Uterus (tissue), 2 donors: ENCODE results near the gene LAMB4.

ENCODE experiments used
- CTCF ChIP-seq, 4 experiments: fragments of 200-600 bp in 2 of 4; fragments of 450-650 bp in 2 of 4; sonication (generic) in 2 of 4; IDR thresholded peaks; one replicate each; pipeline ENCODE4 v1.5.1; 2016 to 2019; ENCODE audit warnings: antibody characterized with exemption in 4 of 4, mild to moderate bottlenecking in 2 of 4, moderate library complexity in 1 of 4
- POLR2A ChIP-seq, 2 donors: fragments of 450-650 bp; IDR thresholded peaks; one replicate each; pipeline ENCODE4 v1.6.1; 2016; ENCODE audit warnings: antibody characterized with exemption in 2 of 2, mild to moderate bottlenecking in 1 of 2, moderate library complexity in 1 of 2

GRCh38 chr7:108093341-108093740 is 36.8 kb downstream of the LAMB4 start:
- TF ChIP-seq CTCF (IDR thresholded peaks at IDR 0.05) (no peak), POLR2A (IDR thresholded peaks at IDR 0.05) (no peak)
